Measurements from ENCODE around the gene CHIT1. TPM values are rescaled to one million over a fixed set of nuclear protein-coding genes. Genes with fewer than 3 reads are reported as not detected.
"Not testable (repeated sequence)": the region's sequence is repeated elsewhere in the genome, so short reads cannot be mapped to it uniquely, and the experiment has no call there.

Gene CHIT1
- total and polyA plus RNA-seq, 8 donors = 0.05 to 0.38 (median 0.24) TPM

DNA sequence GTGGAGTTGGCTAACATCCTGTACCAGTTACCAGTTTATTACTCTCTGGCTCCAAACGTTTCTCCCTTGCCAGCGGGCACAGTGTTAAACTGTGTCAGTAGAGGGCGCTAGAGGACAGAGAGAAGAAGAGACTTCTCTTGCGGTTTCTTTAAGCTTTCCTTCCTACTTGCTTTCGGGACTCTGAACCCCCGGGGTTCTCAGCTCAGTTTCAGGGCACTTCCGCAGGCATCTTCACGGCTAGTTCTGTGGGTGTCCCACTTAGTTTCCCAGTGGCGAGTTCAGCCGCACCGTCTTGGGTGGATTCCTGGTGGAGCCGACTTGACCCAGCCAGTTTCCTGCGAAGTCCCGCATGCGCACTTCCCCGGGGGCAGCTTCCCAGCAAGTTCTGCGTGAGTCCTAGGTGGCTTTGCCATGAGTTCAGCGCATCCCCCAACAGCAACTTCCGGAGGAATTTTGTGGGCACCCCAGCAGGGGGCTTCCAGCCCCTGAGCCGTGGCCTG lies 37.9 kb upstream of the CHIT1 start:
- H3K4me3 ChIP-seq = peak overlapping the region; percentile 24 to 43 (median 31)
- peak; percentile 83 to 90 (median 88) for TF ChIP-seq CTCF (IDR thresholded peaks at IDR 0.05)
- FAIRE-seq (no peak), ATAC-seq (peak; percentile 74 to 88 (median 86)), DNase-seq (peak; percentile 77 to 92 (median 84))
- 0 to 1% methylated on average over 20 of the region's 20 CpGs for WGBS, 2 donors
- peak overlapping the region in 2 of 4 donors; percentile 43 to 61 for H3K27ac ChIP-seq
- H3K27me3 ChIP-seq = no peaks in the 10 kb centered on the region
- no peaks in the 10 kb centered on the region for H3K4me1 ChIP-seq
- intact Hi-C loops (cut with DNase I) = loop anchor here in 1 of 3 donors (5.0 kb wide), 1 partner anchor 220 kb away; no protein-coding TSS in a partner anchor
- no peaks in the 10 kb centered on the region for H3K9me3 ChIP-seq
- no peaks in the 10 kb centered on the region for H3K36me3 ChIP-seq

DNA sequence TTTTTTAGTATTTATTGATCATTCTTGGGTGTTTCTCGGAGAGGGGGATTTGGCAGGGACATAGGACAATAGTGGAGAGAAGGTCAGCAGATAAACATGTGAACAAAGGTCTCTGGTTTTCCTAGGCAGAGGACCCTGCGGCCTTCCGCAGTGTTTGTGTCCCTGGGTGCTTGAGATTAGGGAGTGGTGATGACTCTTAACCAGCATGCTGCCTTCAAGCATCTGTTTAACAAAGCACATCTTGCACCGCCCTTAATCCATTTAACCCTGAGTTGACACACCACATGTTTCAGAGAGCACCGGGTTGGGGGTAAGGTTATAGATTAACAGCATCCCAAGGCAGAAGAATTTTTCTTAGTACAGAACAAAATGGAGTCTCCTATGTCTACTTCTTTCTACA lies 36.7 kb upstream of the CHIT1 start:
- not testable (repeated sequence) for H3K27me3 ChIP-seq, H3K27ac ChIP-seq, FAIRE-seq, H3K4me3 ChIP-seq, H3K9me3 ChIP-seq, H3K36me3 ChIP-seq, H3K4me1 ChIP-seq, DNase-seq, ATAC-seq
- 30 to 31% methylated on average over 3 to 5 of the region's 5 CpGs for WGBS, 2 donors
- intact Hi-C loops (cut with DNase I) = loop anchor here in 1 of 3 donors (5.0 kb wide), 1 partner anchor 221 kb away; no protein-coding TSS in a partner anchor

DNA sequence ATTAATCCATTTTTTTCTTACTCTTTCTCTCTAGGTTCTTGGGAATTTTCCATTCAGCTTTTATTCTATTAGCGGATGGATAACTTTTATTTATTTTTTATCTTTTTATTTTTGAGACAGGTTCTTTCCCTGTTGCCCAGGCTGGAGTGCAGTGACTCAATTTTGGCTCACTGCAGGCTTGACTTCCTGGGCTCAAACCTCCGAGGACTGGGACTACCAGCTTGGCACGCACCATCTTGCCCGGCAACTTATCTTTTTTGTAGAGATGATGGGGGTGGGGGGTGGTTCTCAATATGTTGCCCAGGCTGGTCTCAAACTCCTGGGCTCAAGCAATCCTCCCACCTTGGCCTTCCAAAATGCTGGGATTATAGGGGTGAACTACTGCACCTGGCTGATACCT lies 36.1 kb upstream of the CHIT1 start:
- Histone ChIP-seq H3K27ac (no peak overlapping the region), H3K27me3 (no peaks in the 10 kb centered on the region), H3K36me3 (no peaks in the 10 kb centered on the region), H3K4me1 (no peaks in the 10 kb centered on the region), H3K9me3 (no peaks in the 10 kb centered on the region), H3K4me3 (no peak overlapping the region)
- ATAC-seq (no peak), DNase-seq (no peak), FAIRE-seq (no peak)
- intact Hi-C loops (cut with DNase I) = loop anchor here in 1 of 3 donors (5.0 kb wide), 1 partner anchor 222 kb away; no protein-coding TSS in a partner anchor
- TF ChIP-seq CTCF (IDR thresholded peaks at IDR 0.05) = no peak
- 35 to 44% methylated on average over 4 of the region's 4 CpGs for WGBS, 2 donors

- H3K36me3 ChIP-seq = no peaks in the 10 kb centered on the region
- intact Hi-C loops (cut with DNase I) = no loop called here
- no peak for TF ChIP-seq CTCF (IDR thresholded peaks at IDR 0.05)
- H3K4me1 ChIP-seq = no peaks in the 10 kb centered on the region
- H3K27me3 ChIP-seq = no peaks in the 10 kb centered on the region
- H3K9me3 ChIP-seq = no peaks in the 10 kb centered on the region
- DNase-seq = no peak
- no peak for ATAC-seq
- WGBS, 2 donors = 68 to 76% methylated on average over 6 of the region's 6 CpGs
- no peak for FAIRE-seq
- no peak overlapping the region for H3K4me3 ChIP-seq
- no peak overlapping the region for H3K27ac ChIP-seq
Measured at GRCh38 chr1:203264052-203264501, 34.6 kb upstream of the CHIT1 start.

- ATAC-seq (no peak), FAIRE-seq (no peak), DNase-seq (no peak)
- Histone ChIP-seq H3K27ac (no peak overlapping the region), H3K4me1 (no peaks in the 10 kb centered on the region), H3K27me3 (no peaks in the 10 kb centered on the region), H3K36me3 (no peaks in the 10 kb centered on the region), H3K9me3 (no peaks in the 10 kb centered on the region), H3K4me3 (no peak overlapping the region)
- WGBS, 2 donors = 66 to 71% methylated on average over 10 of the region's 10 CpGs
- TF ChIP-seq CTCF (IDR thresholded peaks at IDR 0.05) = no peak
- intact Hi-C loops (cut with DNase I) = no loop called here
Measured at GRCh38 chr1:203263496-203263895, 34.0 kb upstream of the CHIT1 start.

- FAIRE-seq; H3K27ac ChIP-seq; ATAC-seq; H3K4me1 ChIP-seq; H3K9me3 ChIP-seq; H3K27me3 ChIP-seq; H3K4me3 ChIP-seq; intact Hi-C loops (cut with DNase I); DNase-seq; H3K36me3 ChIP-seq: not testable (repeated sequence)
- 63 to 81% methylated on average over 9 of the region's 9 CpGs for whole genome bisulfite sequencing, 2 donors
Measured at GRCh38 chr1:203256636-203257035, 27.2 kb upstream of the CHIT1 start.

DNA sequence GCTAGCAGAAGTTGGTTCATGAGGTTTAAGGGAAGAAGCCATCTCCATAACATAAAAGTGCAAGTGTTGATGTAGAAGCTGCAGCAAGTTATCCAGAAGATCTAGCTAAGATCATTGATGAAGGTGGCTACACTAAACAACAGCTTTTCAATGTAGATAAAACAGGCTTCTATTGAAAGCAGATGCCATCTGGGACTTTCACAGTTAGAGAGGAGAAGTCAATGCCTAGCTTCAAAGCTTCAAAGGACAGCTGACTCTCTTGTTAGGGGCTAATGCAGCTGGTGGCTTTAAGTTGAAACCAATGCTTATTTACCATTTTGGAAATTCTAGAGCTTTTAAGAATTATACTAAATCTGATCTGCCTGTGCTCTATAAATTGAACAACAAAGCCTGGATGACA lies 25.3 kb upstream of the CHIT1 start:
- H3K4me3 ChIP-seq; intact Hi-C loops (cut with DNase I); H3K9me3 ChIP-seq; H3K27me3 ChIP-seq; H3K4me1 ChIP-seq; H3K27ac ChIP-seq; H3K36me3 ChIP-seq; DNase-seq; FAIRE-seq; ATAC-seq: not testable (repeated sequence)
